GM12891 (cell line): ENCODE measurements around the gene ST6GALNAC1.

Experiments used
- POLR2A ChIP-seq: IDR thresholded peaks from 2 replicates; pipeline ENCODE4 v1.6.1; 2011; ENCODE audit warnings: low read depth, low read length, control low read depth
- TAF1 ChIP-seq: IDR thresholded peaks from 2 replicates; pipeline ENCODE4 v1.6.1; 2011; ENCODE audit warnings: low read depth, low read length, control low read depth

DNA sequence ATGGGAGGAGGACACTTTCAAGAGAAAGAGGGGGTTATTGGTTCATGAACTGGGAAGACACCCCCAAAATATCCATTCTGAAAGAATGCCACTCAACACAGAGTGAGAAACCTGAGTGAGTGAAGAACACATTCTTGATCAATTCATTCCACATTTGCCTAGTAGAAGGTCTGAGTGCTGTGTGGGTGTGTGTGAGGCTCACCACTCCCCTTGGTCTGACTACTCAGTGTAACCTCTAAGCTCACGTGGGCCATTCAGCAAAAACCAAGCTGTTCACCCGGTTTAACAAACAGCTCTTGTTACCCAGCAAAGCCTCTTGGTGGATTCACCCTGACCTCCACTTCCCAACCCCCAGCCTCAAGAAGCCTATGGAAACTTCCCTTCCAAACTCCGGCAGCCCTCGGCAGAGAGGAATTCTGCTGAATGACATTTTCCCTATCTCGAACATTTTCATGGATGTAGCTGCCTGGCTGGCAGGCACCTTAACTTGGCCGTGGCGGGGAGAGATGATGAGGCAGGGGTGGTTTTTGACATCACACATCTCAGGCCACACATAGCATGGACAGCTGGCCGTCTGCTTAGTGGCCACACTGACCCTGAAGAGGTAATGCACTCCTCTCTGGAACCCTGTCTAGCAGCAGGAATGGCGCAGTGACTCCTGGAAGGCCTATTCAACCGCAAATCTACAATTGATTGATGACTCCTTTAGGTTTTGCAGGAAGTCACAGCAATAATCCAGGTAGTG lies 11.6 kb downstream of the ST6GALNAC1 start:
- TF ChIP-seq POLR2A: no peak
- no peak for TF ChIP-seq TAF1
